Measurements from ENCODE around the gene ACTL7A.

DNA sequence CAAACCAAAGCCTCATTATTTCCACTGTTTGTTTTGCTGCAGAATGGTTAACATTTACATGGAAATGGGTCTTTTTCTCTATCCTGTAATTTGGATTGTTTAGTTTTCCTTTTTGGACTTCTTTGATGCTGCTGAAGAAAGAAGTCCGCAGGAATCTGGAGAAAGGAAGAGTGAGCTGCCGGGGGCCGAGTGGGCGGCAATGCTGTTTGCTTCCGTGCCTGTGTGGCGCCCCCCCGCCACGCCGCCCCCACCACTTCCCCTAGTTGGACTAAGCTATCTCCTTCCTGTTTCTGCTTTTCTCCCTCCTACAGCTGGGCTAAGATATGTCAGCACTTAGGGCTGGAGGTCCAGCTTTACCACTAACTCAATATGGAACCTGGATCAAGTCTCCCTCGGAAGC lies 46.0 kb upstream of the ACTL7A start:
- TF ChIP-seq, protein P1, sequence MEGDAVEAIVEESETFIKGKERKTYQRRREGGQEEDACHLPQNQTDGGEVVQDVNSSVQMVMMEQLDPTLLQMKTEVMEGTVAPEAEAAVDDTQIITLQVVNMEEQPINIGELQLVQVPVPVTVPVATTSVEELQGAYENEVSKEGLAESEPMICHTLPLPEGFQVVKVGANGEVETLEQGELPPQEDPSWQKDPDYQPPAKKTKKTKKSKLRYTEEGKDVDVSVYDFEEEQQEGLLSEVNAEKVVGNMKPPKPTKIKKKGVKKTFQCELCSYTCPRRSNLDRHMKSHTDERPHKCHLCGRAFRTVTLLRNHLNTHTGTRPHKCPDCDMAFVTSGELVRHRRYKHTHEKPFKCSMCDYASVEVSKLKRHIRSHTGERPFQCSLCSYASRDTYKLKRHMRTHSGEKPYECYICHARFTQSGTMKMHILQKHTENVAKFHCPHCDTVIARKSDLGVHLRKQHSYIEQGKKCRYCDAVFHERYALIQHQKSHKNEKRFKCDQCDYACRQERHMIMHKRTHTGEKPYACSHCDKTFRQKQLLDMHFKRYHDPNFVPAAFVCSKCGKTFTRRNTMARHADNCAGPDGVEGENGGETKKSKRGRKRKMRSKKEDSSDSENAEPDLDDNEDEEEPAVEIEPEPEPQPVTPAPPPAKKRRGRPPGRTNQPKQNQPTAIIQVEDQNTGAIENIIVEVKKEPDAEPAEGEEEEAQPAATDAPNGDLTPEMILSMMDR (IDR thresholded peaks at IDR 0.05): no peak
- no peak for TF ChIP-seq POLR2A (IDR thresholded peaks at IDR 0.05)
